Fibroblast of skin of left biceps (primary cell): ENCODE measurements around the gene SNPH.
"Not testable (repeated sequence)": the region's sequence is repeated elsewhere in the genome, so short reads cannot be mapped to it uniquely, and the experiment has no call there.

Source experiments
- DNase-seq, 2 experiments: peaks; one replicate each; pipeline ENCODE4 v3.0.0-alpha.2; 2013; ENCODE audit warnings: low read depth in 2 of 2

SNPH gene, protein sequence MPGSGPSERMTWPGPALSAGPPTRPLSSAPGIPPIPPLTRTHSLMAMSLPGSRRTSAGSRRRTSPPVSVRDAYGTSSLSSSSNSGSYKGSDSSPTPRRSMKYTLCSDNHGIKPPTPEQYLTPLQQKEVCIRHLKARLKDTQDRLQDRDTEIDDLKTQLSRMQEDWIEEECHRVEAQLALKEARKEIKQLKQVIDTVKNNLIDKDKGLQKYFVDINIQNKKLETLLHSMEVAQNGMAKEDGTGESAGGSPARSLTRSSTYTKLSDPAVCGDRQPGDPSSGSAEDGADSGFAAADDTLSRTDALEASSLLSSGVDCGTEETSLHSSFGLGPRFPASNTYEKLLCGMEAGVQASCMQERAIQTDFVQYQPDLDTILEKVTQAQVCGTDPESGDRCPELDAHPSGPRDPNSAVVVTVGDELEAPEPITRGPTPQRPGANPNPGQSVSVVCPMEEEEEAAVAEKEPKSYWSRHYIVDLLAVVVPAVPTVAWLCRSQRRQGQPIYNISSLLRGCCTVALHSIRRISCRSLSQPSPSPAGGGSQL

DNA sequence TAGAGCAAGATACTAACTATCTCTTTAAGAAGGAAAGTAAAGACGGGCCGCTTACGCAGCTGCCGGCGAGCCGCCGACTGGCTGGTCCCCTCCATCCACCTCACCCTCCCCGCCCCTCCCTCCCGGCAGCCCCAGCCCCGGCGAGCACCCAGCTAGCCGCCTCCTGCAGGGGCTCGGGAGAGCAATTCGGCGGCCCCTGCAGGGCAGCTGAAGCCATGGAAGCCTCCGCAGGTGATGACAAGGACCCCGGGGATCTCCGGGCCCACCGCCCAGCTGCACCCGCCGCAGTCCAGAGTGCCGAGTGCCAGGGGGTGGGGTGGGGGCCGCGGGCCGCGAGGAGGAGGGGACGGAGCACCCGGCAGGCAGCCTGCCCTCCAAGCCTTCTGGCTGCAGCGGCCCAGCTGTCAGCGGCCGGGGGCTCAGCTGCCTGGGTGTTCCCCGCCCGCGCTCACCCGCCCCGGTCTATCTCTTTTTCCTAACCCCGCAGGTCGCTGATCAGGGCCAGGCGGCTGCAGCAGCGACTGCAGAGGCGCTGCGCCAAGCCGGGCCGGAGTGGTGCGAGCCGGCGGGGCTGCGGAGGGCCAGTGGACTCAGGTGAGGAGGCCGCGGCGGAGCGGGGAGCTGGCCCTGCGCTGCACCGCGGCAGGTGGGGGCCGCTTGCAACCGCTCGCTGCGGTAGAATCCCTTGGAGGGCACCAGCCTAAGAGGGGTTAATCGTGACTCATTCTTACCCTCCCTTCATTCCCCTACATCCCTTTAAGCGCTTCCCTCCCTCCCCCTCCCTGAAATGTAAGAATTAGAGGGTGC lies at the start of gene SNPH:
Gene SNPH (plus strand): TSS at position 128 of the 807 bp plus-strand sequence. CDS start 29,946 bp downstream, outside the sequence.
- DNase-seq: peak; percentile 23 to 29

DNA sequence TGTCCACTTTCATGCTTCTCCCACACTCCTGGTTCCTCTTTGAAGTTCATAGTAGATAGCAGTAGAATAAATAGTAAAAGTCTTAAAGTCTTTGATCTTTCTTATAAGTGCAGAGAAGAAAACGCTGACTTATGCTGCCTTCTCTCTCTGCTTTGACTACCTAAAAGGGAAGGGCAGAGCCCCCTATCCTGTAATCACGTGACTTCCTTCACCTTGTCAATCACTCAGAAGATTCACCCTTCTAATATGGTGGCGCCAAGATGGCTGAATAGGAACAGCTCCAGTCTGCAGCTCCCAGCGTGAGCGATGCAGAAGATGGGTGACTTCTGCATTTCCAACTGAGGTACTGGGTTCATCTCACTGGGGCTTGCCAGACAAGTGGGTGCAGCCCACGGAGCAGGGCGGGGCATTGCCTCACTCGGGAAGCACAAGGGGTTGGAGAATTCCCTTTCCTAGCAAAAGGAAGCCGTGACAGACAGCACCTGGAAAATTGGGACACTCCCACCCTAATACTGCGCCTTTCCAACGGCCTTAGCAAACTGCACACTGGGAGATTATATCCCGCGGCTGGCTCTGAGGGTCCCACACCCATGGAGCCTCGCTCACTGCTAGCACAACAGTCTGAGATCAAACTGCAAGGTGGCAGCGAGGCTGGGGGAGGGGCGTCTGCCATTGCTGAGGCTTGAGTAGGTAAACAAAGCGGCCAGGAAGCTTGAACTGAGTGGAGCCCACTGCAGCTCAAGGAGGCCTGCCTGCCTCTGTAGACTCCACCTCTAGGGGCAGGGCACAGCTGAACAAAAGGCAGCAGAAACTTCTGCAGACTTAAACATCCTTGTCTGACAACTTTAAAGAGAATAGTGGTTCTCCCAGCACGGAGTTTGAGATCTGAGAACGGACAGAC lies 49.3 kb upstream of the SNPH start:
- DNase-seq: not testable (repeated sequence)

- not testable (repeated sequence) for DNase-seq
Measured at GRCh38 chr20:1222750-1223149, 43.3 kb upstream of the SNPH start.

DNA sequence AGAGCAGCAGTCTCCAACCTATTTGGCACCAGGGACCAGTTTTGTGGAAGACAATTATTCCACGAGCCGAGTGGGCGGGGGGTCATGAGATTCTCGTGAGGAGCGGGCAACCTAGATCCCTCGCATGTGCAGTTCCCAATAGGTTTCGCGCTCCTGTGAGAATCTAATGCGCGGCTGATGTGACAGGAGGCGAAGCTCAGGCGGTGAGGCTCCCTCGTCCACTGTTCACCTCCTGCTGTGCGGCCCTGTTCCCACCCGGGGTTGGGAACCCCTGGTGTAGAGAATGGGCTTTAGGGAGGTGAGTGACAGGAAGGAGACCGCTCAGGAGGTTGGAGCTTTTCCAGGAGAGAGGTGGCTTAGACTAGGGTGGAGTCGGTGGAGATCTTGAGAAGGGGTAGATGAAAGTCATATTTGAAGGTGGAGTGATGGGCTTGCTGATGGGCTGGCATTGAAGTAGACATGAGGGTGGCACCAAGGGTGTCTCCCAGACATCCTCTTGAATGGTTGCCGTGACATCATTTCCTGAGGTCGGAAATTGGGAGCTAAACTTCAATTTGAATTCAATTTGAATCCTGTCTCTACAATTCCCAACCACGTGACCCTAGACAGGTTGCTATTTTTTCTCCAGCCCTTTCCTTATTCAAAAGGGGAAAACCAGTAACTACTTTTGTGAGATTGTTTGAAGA lies 41.7 kb upstream of the SNPH start:
- no peak for DNase-seq

DNA sequence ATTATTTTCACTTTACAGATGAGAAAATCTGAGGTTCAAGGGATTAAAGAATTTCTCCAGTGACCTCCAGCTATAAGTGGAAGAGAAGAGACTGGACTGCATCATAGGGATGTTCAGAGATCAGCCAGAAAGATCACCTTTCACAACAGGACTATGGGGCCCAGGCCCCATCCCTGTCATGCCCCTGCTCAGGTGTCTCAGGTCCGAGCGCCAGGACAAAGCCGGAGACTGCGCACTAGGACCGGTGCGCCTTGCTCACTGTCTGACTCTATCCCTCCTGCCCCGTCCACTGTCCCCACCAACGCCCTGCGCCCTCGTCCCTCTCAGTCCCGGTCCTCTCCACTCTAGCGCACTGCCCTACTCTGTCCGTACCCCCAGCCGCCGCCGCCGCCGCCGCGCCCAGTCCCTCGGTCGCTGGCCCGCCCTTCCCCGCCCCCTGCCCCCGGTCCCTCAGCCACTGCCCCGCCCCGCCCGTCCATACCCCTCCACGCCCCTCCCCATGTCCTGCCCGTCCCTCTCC lies 40.8 kb upstream of the SNPH start:
- no peak for DNase-seq

DNA sequence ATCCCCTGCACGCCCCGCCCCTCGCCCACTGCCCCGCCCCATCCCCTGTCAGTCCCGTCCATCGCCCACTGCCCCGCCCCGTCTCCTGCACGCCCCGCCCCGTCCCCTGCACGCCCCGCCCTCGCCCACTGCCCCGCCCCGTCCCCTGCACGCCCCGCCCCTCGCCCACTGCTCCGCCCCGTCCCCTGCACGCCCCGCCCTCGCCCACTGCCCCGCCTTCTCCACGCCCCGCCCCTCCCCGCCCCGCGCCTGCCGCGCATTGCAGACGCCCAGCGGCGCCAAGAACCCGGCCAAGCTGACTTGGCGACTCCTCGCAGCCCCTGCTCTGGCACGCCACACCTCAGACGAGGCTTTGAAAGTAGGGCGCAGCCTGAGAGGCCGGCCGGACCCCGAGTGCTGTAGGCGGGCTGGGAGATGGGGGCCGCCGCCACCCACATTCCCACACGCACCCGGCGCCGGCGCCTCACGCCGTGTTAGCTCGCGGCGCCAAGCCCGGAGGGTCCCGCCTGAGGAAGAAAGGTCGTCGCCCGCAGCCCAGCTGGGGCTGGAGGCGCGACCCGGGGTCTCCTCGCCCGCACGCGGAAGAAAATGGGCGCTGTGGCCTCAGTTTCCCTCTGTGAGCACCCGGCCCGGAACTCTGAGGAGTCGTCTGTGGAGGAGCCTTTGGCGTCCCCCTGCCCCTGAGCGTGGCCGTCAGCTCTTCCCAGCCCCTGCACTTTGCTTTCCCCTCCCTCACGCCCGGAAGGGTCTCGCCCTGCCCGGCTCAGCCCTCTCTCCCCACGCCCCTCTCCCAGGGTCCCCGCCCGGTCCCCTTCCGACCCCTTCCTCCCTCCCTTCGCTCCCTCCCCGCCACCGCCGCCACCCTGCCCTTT lies 40.1 kb upstream of the SNPH start, which contains the start of gene RAD21L1:
Gene RAD21L1 (plus strand): TSS at position 262 of the 872 bp plus-strand sequence. CDS start 2,410 bp downstream, outside the sequence.
- DNase-seq: peak; percentile 26 to 28

DNA sequence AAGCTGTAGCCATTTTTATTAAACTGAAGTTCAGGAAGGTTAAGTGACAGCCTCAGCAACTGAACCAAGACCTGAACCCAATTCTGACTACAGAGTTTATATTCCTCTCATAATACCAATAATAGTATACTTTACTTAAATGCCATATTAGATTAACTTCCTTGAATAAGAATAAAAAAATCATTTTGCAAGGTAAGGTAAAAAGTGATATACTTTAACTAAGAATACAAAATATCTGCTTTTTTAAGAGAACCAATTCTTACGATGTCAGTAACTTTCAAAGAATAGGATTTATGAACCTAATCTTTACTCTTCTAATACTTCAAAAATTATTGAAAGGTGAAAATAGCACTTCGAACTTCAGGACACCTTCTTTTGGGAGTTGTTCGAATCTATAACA lies 36.6 kb upstream of the SNPH start:
- DNase-seq: no peak

- no peak for DNase-seq
Measured at GRCh38 chr20:1232286-1233111, 33.6 kb upstream of the SNPH start.

GRCh38 chr20:1240549-1240948 lies 25.5 kb upstream of the SNPH start:
- no peak for DNase-seq

GRCh38 chr20:1241456-1241855 lies 24.6 kb upstream of the SNPH start:
- DNase-seq: no peak

GRCh38 chr20:1242099-1242498 lies 24.0 kb upstream of the SNPH start:
- no peak for DNase-seq

DNA sequence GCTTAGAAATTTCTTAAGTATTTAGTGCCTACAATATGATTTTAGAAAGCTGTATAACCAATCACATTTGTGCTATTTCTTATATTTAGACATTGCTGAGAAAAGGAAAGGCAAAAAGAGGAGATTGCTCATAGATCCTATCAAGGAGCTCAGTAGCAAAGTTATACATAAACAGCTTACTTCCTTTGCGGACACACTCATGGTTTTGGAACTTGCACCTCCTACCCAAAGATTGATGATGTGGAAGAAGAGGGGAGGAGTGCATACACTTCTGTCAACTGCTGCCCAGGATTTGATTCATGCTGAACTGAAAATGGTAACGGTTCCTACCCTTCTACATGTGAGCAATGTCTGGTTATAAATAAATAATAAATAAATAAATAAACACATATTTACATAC lies 23.6 kb upstream of the SNPH start:
- peak; percentile 51 to 53 for DNase-seq

GRCh38 chr20:1245578-1245977 lies 20.5 kb upstream of the SNPH start:
- no peak for DNase-seq

DNA sequence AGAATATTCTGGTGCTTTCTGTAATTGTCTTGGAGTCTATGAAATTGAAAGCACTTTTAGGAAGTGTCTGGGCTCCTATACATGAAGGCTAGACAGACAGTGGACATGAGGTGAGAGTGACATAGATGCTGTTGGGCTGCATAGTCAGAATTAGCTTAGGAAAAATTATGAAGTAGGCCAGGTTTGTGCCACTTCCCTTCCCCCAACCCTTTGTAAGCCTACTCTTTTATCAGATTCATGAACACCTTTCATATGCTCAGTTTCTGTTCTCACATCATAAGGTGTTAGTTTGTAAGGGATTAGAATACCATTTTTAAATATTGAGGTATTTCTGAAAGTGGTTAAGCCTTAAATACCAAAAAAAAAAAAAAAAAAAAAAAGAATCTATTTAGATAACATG lies 18.4 kb upstream of the SNPH start:
- DNase-seq: no peak

DNA sequence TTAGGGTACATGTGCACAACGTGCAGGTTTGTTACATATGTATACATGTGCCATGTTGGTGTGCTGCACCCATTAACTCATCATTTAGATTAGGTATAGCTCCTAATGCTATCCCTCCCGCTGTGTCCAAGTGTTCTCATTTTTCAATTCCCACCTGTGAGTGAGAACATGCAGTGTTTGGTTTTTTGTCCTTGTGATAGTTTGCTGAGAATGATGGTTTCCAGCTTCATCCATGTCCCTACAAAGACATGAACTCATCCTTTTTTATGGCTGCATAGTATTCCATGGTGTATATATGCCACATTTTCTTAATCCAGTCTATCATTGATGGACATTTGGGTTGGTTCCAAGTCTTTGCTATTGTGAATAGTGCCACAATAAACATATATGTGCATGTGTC lies 15.8 kb upstream of the SNPH start:
- DNase-seq: not testable (repeated sequence)

DNA sequence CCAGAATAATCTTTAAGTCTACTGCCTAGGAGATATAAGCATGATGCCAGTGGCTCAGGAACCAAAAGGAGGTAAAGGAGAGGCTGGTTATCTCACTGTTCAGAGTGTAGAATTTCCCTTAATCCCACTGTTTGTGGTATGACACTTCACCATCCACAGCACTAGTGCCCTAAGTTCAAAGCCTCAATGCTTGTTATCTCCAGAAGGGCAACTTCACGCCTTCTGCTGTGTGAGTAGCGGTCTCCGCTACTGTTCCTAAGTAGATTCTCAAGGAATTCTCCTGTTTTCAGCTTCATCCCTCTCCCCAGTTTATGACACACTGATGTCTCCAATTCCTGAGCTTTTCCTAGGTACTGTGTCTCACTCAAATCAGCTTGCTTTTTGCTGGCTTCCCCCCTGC lies 13.7 kb upstream of the SNPH start:
- DNase-seq: no peak

DNA sequence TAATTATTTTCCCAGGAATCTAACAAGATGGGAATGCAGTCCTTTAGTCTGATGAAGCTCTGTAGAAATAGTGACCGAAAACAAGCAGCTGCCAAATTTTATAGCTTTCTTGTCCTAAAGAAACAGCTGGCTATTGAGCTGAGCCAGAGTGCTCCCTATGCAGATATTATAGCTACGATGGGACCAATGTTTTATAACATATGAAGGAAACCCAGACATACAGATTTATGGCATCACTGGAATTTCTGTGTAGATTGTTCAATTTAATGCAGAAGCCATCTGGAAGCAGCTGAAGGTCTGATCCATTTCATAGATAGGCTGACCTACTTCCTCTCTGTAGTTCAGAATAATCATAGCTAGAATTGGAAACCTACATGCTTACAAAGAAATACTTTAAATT lies 11.8 kb upstream of the SNPH start:
- DNase-seq: no peak

DNA sequence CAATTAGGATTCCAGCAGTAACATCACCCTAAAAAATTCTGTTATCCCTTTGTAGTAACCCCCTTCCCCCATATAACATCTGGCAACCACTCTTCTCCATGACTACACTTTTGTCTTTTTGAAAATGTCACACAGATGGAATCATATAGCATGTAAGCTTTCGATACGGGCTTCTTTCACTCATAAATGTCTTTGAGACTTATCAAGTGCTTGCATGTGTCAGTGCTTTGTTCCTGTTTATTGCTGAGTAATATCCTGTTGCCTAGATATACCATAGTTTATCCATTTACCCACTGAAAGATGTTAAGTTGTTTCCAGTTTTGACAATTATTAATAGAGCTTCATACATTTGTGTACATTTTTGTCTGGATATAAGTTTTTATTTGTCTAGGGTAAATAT lies 10.4 kb upstream of the SNPH start:
- DNase-seq: no peak

- DNase-seq: no peak
Measured at GRCh38 chr20:1263853-1264252, 2.2 kb upstream of the SNPH start.
